ENCODE measurements around the gene SLC1A1. TPM values are rescaled to one million over a fixed set of nuclear protein-coding genes. Genes with fewer than 3 reads are reported as not detected.

Gene SLC1A1
- total and polyA plus RNA-seq, 2 of the 13 experiments (the other 11 are each of a cell fraction or from before 2014, with no cell fraction given): not detected

DNA sequence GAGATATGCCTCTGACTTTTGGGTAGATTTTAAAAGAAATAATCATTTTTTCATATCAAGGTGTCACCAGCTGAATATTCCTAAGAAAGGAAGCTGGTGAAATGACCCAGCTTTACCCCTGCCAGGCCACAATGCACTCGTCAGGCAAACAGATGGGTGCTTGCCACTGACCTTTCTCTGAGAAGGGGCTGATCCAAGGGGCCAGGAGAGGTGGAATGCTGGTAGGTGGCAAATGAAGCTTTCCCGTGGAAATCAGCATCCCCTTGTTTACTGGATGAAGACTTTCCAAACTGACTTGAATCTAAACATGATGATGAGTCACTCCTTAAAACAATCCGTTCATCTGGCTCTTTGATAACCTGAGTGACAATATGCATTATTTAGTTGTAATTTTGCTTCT is 127.5 kb downstream of the SLC1A1 start:
- TF ChIP-seq, protein P1, sequence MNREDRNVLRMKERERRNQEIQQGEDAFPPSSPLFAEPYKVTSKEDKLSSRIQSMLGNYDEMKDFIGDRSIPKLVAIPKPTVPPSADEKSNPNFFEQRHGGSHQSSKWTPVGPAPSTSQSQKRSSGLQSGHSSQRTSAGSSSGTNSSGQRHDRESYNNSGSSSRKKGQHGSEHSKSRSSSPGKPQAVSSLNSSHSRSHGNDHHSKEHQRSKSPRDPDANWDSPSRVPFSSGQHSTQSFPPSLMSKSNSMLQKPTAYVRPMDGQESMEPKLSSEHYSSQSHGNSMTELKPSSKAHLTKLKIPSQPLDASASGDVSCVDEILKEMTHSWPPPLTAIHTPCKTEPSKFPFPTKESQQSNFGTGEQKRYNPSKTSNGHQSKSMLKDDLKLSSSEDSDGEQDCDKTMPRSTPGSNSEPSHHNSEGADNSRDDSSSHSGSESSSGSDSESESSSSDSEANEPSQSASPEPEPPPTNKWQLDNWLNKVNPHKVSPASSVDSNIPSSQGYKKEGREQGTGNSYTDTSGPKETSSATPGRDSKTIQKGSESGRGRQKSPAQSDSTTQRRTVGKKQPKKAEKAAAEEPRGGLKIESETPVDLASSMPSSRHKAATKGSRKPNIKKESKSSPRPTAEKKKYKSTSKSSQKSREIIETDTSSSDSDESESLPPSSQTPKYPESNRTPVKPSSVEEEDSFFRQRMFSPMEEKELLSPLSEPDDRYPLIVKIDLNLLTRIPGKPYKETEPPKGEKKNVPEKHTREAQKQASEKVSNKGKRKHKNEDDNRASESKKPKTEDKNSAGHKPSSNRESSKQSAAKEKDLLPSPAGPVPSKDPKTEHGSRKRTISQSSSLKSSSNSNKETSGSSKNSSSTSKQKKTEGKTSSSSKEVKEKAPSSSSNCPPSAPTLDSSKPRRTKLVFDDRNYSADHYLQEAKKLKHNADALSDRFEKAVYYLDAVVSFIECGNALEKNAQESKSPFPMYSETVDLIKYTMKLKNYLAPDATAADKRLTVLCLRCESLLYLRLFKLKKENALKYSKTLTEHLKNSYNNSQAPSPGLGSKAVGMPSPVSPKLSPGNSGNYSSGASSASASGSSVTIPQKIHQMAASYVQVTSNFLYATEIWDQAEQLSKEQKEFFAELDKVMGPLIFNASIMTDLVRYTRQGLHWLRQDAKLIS (CRISPR knock-in tag; IDR thresholded peaks at IDR 0.05): no peak
- TF ChIP-seq KLF16 (CRISPR knock-in tag; IDR thresholded peaks at IDR 0.05) (no peak), ZNF678 (CRISPR knock-in tag; IDR thresholded peaks at IDR 0.05) (no peak), HCFC1 (IDR thresholded peaks at IDR 0.05; ENCODE audit: low read depth, low read length) (no peak), DMAP1 (CRISPR knock-in tag; IDR thresholded peaks at IDR 0.05) (no peak), ATRX (CRISPR knock-in tag; IDR thresholded peaks at IDR 0.05; ENCODE audit: borderline replicate concordance) (no peak), ZNF441 (CRISPR knock-in tag; IDR thresholded peaks at IDR 0.05; ENCODE audit: borderline replicate concordance) (no peak), EEA1 (CRISPR knock-in tag; IDR thresholded peaks at IDR 0.05; ENCODE audit: borderline replicate concordance) (no peak), NFE2L2 (IDR thresholded peaks at IDR 0.05; ENCODE audit: low read length) (no peak), ZNF749 (CRISPR knock-in tag; IDR thresholded peaks at IDR 0.05; ENCODE audit: borderline replicate concordance) (no peak), ZNF547 (CRISPR knock-in tag; IDR thresholded peaks at IDR 0.05) (no peak), FOXK1 (CRISPR knock-in tag; IDR thresholded peaks at IDR 0.05; ENCODE audit: borderline replicate concordance, low read depth) (no peak), ZIK1 (CRISPR knock-in tag; IDR thresholded peaks at IDR 0.05; ENCODE audit: borderline replicate concordance, low read depth) (no peak)
- TF ChIP-seq, protein P2, sequence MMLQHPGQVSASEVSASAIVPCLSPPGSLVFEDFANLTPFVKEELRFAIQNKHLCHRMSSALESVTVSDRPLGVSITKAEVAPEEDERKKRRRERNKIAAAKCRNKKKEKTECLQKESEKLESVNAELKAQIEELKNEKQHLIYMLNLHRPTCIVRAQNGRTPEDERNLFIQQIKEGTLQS (CRISPR knock-in tag; IDR thresholded peaks at IDR 0.05): no peak
- TF ChIP-seq, protein P3, sequence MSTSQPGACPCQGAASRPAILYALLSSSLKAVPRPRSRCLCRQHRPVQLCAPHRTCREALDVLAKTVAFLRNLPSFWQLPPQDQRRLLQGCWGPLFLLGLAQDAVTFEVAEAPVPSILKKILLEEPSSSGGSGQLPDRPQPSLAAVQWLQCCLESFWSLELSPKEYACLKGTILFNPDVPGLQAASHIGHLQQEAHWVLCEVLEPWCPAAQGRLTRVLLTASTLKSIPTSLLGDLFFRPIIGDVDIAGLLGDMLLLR (CRISPR knock-in tag; IDR thresholded peaks at IDR 0.05): no peak
- Histone ChIP-seq H3K4me3 (replicated peaks in 1 of 3; ENCODE audit: insufficient read depth in 1 of 3, low read depth in 2 of 3, low read length in 3 of 3) (no peak overlapping the region), H3K27me3 (ENCODE audit: control insufficient read depth in 1 of 2, insufficient read depth in 2 of 2, low read length in 2 of 2) (no peaks in the 10 kb centered on the region), H3K36me3 (replicated peaks in 1 of 2; ENCODE audit: control insufficient read depth in 1 of 2, insufficient read depth in 2 of 2, low read length in 2 of 2) (no peaks in the 10 kb centered on the region), H3K4me1 (ENCODE audit: insufficient read depth, low read length) (peaks cover 18% of the 10 kb centered on the region), H2AFZ (ENCODE audit: low read length) (no peak overlapping the region), H3K9me3 (ENCODE audit: low read length) (no peaks in the 10 kb centered on the region), H3K4me2 (ENCODE audit: low read depth, low read length) (no peak overlapping the region), H3K9ac (ENCODE audit: insufficient read depth, low read depth, low read length) (no peak overlapping the region), H3K79me2 (ENCODE audit: insufficient read depth, low read length) (no peaks in the 10 kb centered on the region), H3K27ac (ENCODE audit: extremely low read length, insufficient read depth, low read length) (no peak overlapping the region), H4K20me1 (ENCODE audit: insufficient read depth, low read length) (no peaks in the 10 kb centered on the region)
- intact Hi-C loops (cut with micrococcal nuclease; ENCODE audit: unreplicated experiment): no loop called here
- BruUV-seq (replicated peaks): no TSS peak
- ChIA-PET CTCF (ENCODE audit: low intra/inter-chr PET ratio, low total read pairs) (no interaction called here), POLR2A (no interaction called here)
- in situ Hi-C loops (cut with HindIII; ENCODE audit: extremely low pct_ligation_motif_present, low pct_unique_long_range_greater_than_20kb): no loop called here
- ATAC-seq: no peak
- FAIRE-seq: no peak
- WGBS (ENCODE audit: low lambda C conversion rate): 71% methylated on average over 3 of the region's 3 CpGs
- no peak for DNase-seq (ENCODE audit: low spot score)
